ENCODE results near the gene MBP. TPM values are rescaled to one million over a fixed set of nuclear protein-coding genes. Genes with fewer than 3 reads are reported as not detected.
A peak's percentile ranks its signal among the peaks of the same experiment; 100 is the strongest.

The MBP gene
- total RNA-seq, 2 experiments from 2014 or later = 13.5 to 28.9 TPM

DNA sequence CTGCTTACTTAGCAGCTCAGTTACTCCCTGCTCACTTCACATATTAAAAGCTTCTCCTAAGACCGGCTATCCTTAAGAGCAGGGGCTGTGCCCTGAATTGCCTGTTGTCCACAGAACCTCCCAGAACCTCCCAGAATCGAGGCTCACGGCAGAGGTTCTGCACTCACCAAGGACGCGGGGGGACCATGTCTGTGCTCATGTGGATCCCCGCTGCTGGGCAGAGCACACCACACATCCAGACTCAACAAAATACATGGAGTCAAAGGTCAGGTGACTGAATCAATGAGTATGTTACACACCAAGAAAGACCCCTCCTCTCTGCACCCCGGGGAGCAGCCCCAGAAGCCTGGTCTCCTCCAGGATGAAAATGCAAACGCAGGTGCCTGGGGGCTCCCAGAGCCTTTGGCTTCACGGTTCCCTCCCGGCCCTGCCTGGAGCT, 149.0 kb downstream of the MBP start:
- H3K4me1 ChIP-seq (ENCODE audit: insufficient read depth, low read length, poor library complexity, severe bottlenecking) = peaks cover 50% of the 10 kb centered on the region
- no peak overlapping the region for H2AFZ ChIP-seq (ENCODE audit: low read length)
- TF ChIP-seq, protein P1, sequence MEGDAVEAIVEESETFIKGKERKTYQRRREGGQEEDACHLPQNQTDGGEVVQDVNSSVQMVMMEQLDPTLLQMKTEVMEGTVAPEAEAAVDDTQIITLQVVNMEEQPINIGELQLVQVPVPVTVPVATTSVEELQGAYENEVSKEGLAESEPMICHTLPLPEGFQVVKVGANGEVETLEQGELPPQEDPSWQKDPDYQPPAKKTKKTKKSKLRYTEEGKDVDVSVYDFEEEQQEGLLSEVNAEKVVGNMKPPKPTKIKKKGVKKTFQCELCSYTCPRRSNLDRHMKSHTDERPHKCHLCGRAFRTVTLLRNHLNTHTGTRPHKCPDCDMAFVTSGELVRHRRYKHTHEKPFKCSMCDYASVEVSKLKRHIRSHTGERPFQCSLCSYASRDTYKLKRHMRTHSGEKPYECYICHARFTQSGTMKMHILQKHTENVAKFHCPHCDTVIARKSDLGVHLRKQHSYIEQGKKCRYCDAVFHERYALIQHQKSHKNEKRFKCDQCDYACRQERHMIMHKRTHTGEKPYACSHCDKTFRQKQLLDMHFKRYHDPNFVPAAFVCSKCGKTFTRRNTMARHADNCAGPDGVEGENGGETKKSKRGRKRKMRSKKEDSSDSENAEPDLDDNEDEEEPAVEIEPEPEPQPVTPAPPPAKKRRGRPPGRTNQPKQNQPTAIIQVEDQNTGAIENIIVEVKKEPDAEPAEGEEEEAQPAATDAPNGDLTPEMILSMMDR (conservative IDR thresholded peaks at IDR 0.05; ENCODE audit: low read length) = no peak
- TF ChIP-seq EZH2phosphoT487 (IDR thresholded peaks at IDR 0.05; ENCODE audit: borderline replicate concordance, low read depth, low read length) = no peak
- no TSS peak for BruUV-seq (replicated peaks)
- DNase-seq (ENCODE audit: low spot score) = no peak
- no peaks in the 10 kb centered on the region for H3K36me3 ChIP-seq (ENCODE audit: insufficient read depth, low read length)
- CTCF ChIA-PET (ENCODE audit: unreplicated experiment) = interaction anchor here (0.7 kb wide), 1 partner anchor 17 kb away, joined by 3 read pairs; no protein-coding TSS in a partner anchor
- no peak overlapping the region for H3K4me3 ChIP-seq (ENCODE audit: low read depth, low read length, poor library complexity, severe bottlenecking)
- no peak overlapping the region for H3K4me2 ChIP-seq (ENCODE audit: low read length)
- no peaks in the 10 kb centered on the region for H3K9me3 ChIP-seq (ENCODE audit: low read length)
- no peaks in the 10 kb centered on the region for H3K9me2 ChIP-seq (ENCODE audit: insufficient read depth, low read length)
- intact Hi-C loops (cut with micrococcal nuclease; ENCODE audit: unreplicated experiment) = loop anchor here (1.0 to 5.0 kb wide), 2 partner anchors 61 to 139 kb away; no protein-coding TSS in a partner anchor
- H3K27ac ChIP-seq (ENCODE audit: low read depth, low read length, poor library complexity, severe bottlenecking) = no peak overlapping the region
- H4K20me1 ChIP-seq (ENCODE audit: insufficient read depth, low read length) = no peaks in the 10 kb centered on the region
- POLR2A ChIA-PET = no interaction called here
- H3K79me2 ChIP-seq (ENCODE audit: insufficient read depth, low read depth, low read length) = no peaks in the 10 kb centered on the region

DNA sequence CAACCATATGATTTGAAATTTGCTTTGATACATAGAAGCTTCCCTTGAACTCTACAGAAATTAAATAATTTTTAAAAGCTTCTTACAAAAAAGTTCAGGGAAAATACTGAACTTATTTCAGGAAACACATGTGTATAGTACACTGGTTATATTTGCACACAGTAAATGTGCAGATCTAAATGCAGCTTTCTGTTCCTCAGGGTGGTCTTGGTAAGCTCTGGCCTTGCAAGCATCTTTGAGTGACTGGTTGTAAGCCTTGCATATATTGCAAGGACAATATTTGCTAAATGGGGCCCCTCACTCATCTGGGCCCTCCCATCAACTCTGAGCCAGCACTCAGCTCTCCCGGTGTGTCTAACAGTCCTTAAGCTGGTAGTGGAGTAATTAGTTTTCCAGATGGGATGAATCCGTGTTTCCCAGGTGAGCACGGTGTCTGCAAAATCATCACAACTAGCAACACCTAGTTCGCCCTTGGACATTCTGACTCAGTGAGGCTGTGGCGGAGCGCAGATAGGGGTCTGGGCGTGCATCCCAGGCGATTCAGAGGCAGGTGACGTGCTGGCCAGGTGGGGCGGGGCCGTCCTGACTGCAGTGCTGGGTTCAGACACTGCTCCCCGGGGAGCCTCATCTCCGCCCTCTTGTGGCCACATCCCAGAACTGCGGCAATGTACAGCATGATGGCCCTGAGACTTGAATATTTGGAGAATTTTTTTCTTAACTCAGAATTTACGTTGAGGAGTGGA, 149.6 kb downstream of the MBP start:
- H3K79me2 ChIP-seq (ENCODE audit: insufficient read depth, low read depth, low read length) = no peaks in the 10 kb centered on the region
- H3K36me3 ChIP-seq (ENCODE audit: insufficient read depth, low read length) = no peaks in the 10 kb centered on the region
- intact Hi-C loops (cut with micrococcal nuclease; ENCODE audit: unreplicated experiment) = loop anchor here (1.0 to 5.0 kb wide), 3 partner anchors 18 to 139 kb away; no protein-coding TSS in a partner anchor
- TF ChIP-seq, protein P1 (conservative IDR thresholded peaks at IDR 0.05; ENCODE audit: low read length) = peak; percentile 81
- no peak for TF ChIP-seq EZH2phosphoT487 (IDR thresholded peaks at IDR 0.05; ENCODE audit: borderline replicate concordance, low read depth, low read length)
- H3K4me1 ChIP-seq (ENCODE audit: insufficient read depth, low read length, poor library complexity, severe bottlenecking) = peaks cover 56% of the 10 kb centered on the region
- H2AFZ ChIP-seq (ENCODE audit: low read length) = no peak overlapping the region
- no peak overlapping the region for H3K27ac ChIP-seq (ENCODE audit: low read depth, low read length, poor library complexity, severe bottlenecking)
- CTCF ChIA-PET (ENCODE audit: unreplicated experiment) = interaction anchor here (0.7 to 1.1 kb wide), 3 partner anchors 17 to 78 kb away, joined by 3 read pairs; no protein-coding TSS in a partner anchor
- peak overlapping the region; percentile 42 for H3K4me3 ChIP-seq (ENCODE audit: low read depth, low read length, poor library complexity, severe bottlenecking)
- no peaks in the 10 kb centered on the region for H4K20me1 ChIP-seq (ENCODE audit: insufficient read depth, low read length)
- peak overlapping the region; percentile 95 for H3K4me2 ChIP-seq (ENCODE audit: low read length)
- no peaks in the 10 kb centered on the region for H3K9me3 ChIP-seq (ENCODE audit: low read length)
- POLR2A ChIA-PET = no interaction called here
- DNase-seq (ENCODE audit: low spot score) = peak; percentile 78
- BruUV-seq (replicated peaks) = no TSS peak
- H3K9me2 ChIP-seq (ENCODE audit: insufficient read depth, low read length) = no peaks in the 10 kb centered on the region

DNA sequence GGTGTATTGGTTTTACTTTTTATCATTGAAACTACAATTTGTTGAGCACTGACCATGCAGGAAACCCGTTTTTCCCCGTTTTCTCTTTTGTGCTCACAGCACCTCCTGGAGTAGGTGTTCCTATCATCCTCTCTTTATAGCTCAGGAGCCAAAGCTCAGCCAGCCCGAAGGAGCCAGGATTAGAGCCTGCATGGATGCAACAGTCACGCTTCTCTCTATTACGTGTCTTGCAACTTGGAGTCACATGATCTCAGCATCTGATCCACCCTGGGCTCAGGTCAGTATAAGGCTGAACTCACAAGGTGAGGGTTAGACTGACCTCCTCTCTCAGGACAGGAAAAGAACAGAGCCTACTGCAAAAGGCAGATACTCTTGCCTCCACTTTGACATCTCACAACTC, 150.5 kb downstream of the MBP start:
- Histone ChIP-seq H4K20me1 (ENCODE audit: insufficient read depth, low read length) (no peaks in the 10 kb centered on the region), H3K9me2 (ENCODE audit: insufficient read depth, low read length) (no peaks in the 10 kb centered on the region), H3K9me3 (ENCODE audit: low read length) (no peaks in the 10 kb centered on the region), H3K27ac (ENCODE audit: low read depth, low read length, poor library complexity, severe bottlenecking) (peak overlapping the region; percentile 80), H3K4me2 (ENCODE audit: low read length) (peak overlapping the region; percentile 95), H3K4me3 (ENCODE audit: low read depth, low read length, poor library complexity, severe bottlenecking) (peak overlapping the region; percentile 64), H2AFZ (ENCODE audit: low read length) (no peak overlapping the region), H3K4me1 (ENCODE audit: insufficient read depth, low read length, poor library complexity, severe bottlenecking) (peaks cover 66% of the 10 kb centered on the region), H3K79me2 (ENCODE audit: insufficient read depth, low read depth, low read length) (no peaks in the 10 kb centered on the region), H3K36me3 (ENCODE audit: insufficient read depth, low read length) (no peaks in the 10 kb centered on the region)
- POLR2A ChIA-PET = no interaction called here
- intact Hi-C loops (cut with micrococcal nuclease; ENCODE audit: unreplicated experiment) = loop anchor here (1.0 to 5.0 kb wide), 2 partner anchors 17 to 140 kb away; no protein-coding TSS in a partner anchor
- CTCF ChIA-PET (ENCODE audit: unreplicated experiment) = interaction anchor here (1.1 kb wide), 2 partner anchors 21 to 79 kb away, joined by 3 read pairs; no protein-coding TSS in a partner anchor
- no peak for DNase-seq (ENCODE audit: low spot score)
- TF ChIP-seq, protein P1 (conservative IDR thresholded peaks at IDR 0.05; ENCODE audit: low read length) = no peak
- no peak for TF ChIP-seq EZH2phosphoT487 (IDR thresholded peaks at IDR 0.05; ENCODE audit: borderline replicate concordance, low read depth, low read length)
- BruUV-seq (replicated peaks) = no TSS peak

Measured in OCI-LY7 (cell line).